Right atrium auricular region (tissue), 2 donors: ENCODE data around the gene NSMCE1. TPM values are rescaled to one million over a fixed set of nuclear protein-coding genes. Genes with fewer than 3 reads are reported as not detected.
"Not testable (repeated sequence)": the region's sequence is repeated elsewhere in the genome, so short reads cannot be mapped to it uniquely, and the experiment has no call there.

Experiments
- DNase-seq: peaks from one replicate; pipeline ENCODE4 v3.0.0-alpha.2; 2019; ENCODE audit warnings: low spot score
- H3K27ac ChIP-seq, 2 donors: fragments of 200-600 bp; sonication (generic); 1 replicate in 1 of 2; 2 replicates in 1 of 2; pipeline ENCODE4 v1.5.1; 2016 to 2019
- H3K27me3 ChIP-seq, 2 donors: fragments of 200-600 bp; sonication (generic); one replicate each; pipeline versions ENCODE4 v1.5.1 to v1.6.0; 2017 to 2019
- H3K36me3 ChIP-seq: fragments of 200-600 bp; sonication (generic); one replicate; pipeline ENCODE4 v1.5.1; 2016
- H3K4me1 ChIP-seq, 2 donors: fragments of 200-600 bp; sonication (generic); one replicate each; pipeline versions ENCODE4 v1.5.1 to v1.6.0; 2017 to 2019
- H3K4me3 ChIP-seq, 2 donors: fragments of 200-600 bp; sonication (generic); 1 replicate in 1 of 2; 2 replicates in 1 of 2; pipeline ENCODE4 v1.5.1; 2017 to 2019; ENCODE audit warnings: mild to moderate bottlenecking in 1 of 2, moderate library complexity in 1 of 2
- H3K9me3 ChIP-seq, 2 donors: fragments of 200-600 bp; sonication (generic); one replicate each; pipeline ENCODE4 v1.5.1; 2019
- total RNA-seq, 2 donors: library from RNA; depleted of rRNA; stranded (reverse); fragments of >200 nt; gene quantifications; one replicate each; pipeline ENCODE4 v1.1.0, GENCODE V29; 2016
- TF ChIP-seq, protein P1 (sequence below), 2 donors: fragments of 200-600 bp; sonication (generic); IDR thresholded peaks; one replicate each; pipeline ENCODE4 v1.5.1; 2019; ENCODE audit warnings: antibody characterized with exemption in 2 of 2

The NSMCE1 gene
- total RNA-seq, 2 donors from 2014 or later, result 24.0 to 35.8 TPM

- H3K27me3 ChIP-seq, result no peaks in the 10 kb centered on the region
- no peak for DNase-seq
- no peaks in the 10 kb centered on the region for H3K9me3 ChIP-seq
- TF ChIP-seq, protein P1, sequence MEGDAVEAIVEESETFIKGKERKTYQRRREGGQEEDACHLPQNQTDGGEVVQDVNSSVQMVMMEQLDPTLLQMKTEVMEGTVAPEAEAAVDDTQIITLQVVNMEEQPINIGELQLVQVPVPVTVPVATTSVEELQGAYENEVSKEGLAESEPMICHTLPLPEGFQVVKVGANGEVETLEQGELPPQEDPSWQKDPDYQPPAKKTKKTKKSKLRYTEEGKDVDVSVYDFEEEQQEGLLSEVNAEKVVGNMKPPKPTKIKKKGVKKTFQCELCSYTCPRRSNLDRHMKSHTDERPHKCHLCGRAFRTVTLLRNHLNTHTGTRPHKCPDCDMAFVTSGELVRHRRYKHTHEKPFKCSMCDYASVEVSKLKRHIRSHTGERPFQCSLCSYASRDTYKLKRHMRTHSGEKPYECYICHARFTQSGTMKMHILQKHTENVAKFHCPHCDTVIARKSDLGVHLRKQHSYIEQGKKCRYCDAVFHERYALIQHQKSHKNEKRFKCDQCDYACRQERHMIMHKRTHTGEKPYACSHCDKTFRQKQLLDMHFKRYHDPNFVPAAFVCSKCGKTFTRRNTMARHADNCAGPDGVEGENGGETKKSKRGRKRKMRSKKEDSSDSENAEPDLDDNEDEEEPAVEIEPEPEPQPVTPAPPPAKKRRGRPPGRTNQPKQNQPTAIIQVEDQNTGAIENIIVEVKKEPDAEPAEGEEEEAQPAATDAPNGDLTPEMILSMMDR (IDR thresholded peaks at IDR 0.05), result no peak
- no peak overlapping the region for H3K4me3 ChIP-seq
- H3K36me3 ChIP-seq, result peaks cover 17% of the 10 kb centered on the region
- no peak overlapping the region for H3K27ac ChIP-seq
- H3K4me1 ChIP-seq, result peaks cover 0 to 16% of the 10 kb centered on the region in 2 donors
Observed at GRCh38 chr16:27252206-27252585, 16.4 kb downstream of the NSMCE1 start.

GRCh38 chr16:27251541-27252205 is 16.9 kb downstream of the NSMCE1 start:
- peak; percentile 18 for DNase-seq
- Histone ChIP-seq H3K36me3 (peaks cover 14% of the 10 kb centered on the region), H3K27ac (no peak overlapping the region), H3K9me3 (no peaks in the 10 kb centered on the region), H3K27me3 (no peaks in the 10 kb centered on the region), H3K4me1 (peaks cover 0 to 16% of the 10 kb centered on the region in 2 donors), H3K4me3 (no peak overlapping the region)
- TF ChIP-seq, protein P1 (IDR thresholded peaks at IDR 0.05), result no peak

GRCh38 chr16:27248886-27249285 is 19.7 kb downstream of the NSMCE1 start:
- H3K9me3 ChIP-seq, H3K27me3 ChIP-seq, H3K4me3 ChIP-seq, H3K36me3 ChIP-seq, H3K27ac ChIP-seq: not testable (repeated sequence)
- peaks cover 0 to 37% of the 10 kb centered on the region in 2 donors for H3K4me1 ChIP-seq
- DNase-seq, result peak; percentile 34

GRCh38 chr16:27248036-27248435 is 20.5 kb downstream of the NSMCE1 start:
- H3K9me3 ChIP-seq, result no peaks in the 10 kb centered on the region
- H3K27ac ChIP-seq, result no peak overlapping the region
- peaks cover 0 to 36% of the 10 kb centered on the region in 2 donors for H3K4me1 ChIP-seq
- H3K27me3 ChIP-seq, result no peaks in the 10 kb centered on the region
- no peak for DNase-seq
- no peak overlapping the region for H3K4me3 ChIP-seq
- TF ChIP-seq, protein P1 (IDR thresholded peaks at IDR 0.05), result no peak
- H3K36me3 ChIP-seq, result no peaks in the 10 kb centered on the region

GRCh38 chr16:27247076-27247475 is 21.5 kb downstream of the NSMCE1 start:
- not testable (repeated sequence) for H3K4me3 ChIP-seq, H3K27me3 ChIP-seq, DNase-seq, H3K9me3 ChIP-seq, H3K27ac ChIP-seq, H3K36me3 ChIP-seq
- peaks cover 0 to 45% of the 10 kb centered on the region in 2 donors for H3K4me1 ChIP-seq

GRCh38 chr16:27246439-27246838 is 22.1 kb downstream of the NSMCE1 start:
- peaks cover 0 to 50% of the 10 kb centered on the region in 2 donors for H3K4me1 ChIP-seq
- H3K4me3 ChIP-seq, result no peak overlapping the region
- H3K36me3 ChIP-seq, result no peaks in the 10 kb centered on the region
- H3K9me3 ChIP-seq, result no peaks in the 10 kb centered on the region
- H3K27ac ChIP-seq, result peak overlapping the region in 1 of 2 donors; percentile 23
- no peaks in the 10 kb centered on the region for H3K27me3 ChIP-seq
- peak; percentile 52 for DNase-seq
- TF ChIP-seq, protein P1 (IDR thresholded peaks at IDR 0.05), result no peak
